Measurements from ENCODE around the gene ISG20.

ISG20 gene

DNA sequence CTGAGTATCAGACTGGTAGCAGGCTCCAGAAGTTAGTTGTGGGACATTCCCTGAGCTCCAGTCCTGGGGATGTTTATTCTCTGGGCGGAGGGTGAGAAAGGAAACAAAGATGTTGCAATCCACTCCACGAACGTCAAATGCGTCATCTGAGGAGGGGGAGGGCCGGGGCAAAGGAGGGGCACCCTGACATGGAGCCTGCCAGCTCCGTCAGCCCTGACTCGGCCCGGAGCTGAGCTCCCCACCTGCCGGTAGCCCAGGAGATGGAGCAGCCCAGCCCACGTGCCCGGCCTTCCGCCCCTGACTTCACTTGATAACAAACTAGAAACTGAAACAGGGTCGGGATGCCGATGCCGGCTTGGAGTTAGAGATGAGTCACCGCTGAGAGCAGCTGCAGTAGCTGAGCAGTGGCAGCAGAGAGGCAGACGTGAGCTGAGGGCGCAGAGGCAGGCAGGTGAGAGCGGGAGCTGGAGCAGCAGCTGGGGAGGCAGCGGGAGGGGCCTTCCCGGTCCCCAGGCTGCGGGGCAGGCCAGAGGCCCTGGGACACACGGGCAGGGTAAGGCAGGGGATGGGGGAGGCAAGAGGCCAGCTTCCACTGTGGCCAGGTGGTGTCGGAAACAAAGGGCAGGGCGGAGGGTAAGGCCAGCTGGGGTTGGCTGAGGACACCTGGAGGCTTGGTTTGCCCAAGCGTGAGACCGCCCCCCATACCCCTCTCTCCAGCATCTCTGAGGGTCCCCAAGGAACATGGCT, at the start of gene ISG20:
TSS of gene ISG20 (plus strand) at position 391 of the 747 bp plus-strand sequence. CDS start at position 742, 351 bp downstream.
- H3K4me3 ChIP-seq (ENCODE audit: low read length): peak within 1 kb of the TSS; percentile 63; the same call in 1 of the 2 replicates
- no peak for TF ChIP-seq ZNF274 (IDR thresholded peaks at IDR 0.05; ENCODE audit: low read depth, low read length)

GRCh38 chr15:88590759-88591158, 48.1 kb upstream of the ISG20 start:
- TF ChIP-seq ZNF274 (IDR thresholded peaks at IDR 0.05; ENCODE audit: low read depth, low read length): no peak
- H3K4me3 ChIP-seq (ENCODE audit: low read length): no peak overlapping the region

GRCh38 chr15:88591384-88591783, 47.4 kb upstream of the ISG20 start:
- H3K4me3 ChIP-seq (ENCODE audit: low read length): no peak overlapping the region
- TF ChIP-seq ZNF274 (IDR thresholded peaks at IDR 0.05; ENCODE audit: low read depth, low read length): no peak

DNA sequence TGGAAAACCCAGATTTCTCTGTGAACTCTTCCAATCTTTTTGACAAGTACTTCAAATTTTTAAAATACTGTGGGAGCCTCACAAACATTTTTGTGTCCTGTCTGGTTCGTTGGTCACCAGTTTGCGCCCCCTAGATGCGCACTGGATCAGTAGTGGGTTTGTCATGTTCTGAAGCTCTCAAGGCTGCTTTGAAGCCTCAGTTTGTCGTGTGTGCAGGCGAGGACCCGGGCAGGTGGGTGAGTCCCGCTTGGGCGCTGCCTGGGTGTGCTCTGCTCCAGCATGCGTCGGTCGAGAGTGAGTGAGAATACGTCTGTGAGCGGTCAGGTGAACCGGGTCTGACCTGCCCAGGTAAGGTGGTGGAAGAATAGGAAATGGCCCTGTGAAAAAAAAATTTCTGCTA, 34.9 kb upstream of the ISG20 start:
- no peak overlapping the region for H3K4me3 ChIP-seq (ENCODE audit: low read length)
- TF ChIP-seq ZNF274 (IDR thresholded peaks at IDR 0.05; ENCODE audit: low read depth, low read length): no peak

GRCh38 chr15:88604381-88605188, 34.2 kb upstream of the ISG20 start:
- no peak overlapping the region for H3K4me3 ChIP-seq (ENCODE audit: low read length)
- TF ChIP-seq ZNF274 (IDR thresholded peaks at IDR 0.05; ENCODE audit: low read depth, low read length): no peak

GRCh38 chr15:88605189-88606069, 33.4 kb upstream of the ISG20 start:
- H3K4me3 ChIP-seq (ENCODE audit: low read length): no peak overlapping the region
- no peak for TF ChIP-seq ZNF274 (IDR thresholded peaks at IDR 0.05; ENCODE audit: low read depth, low read length)

- no peak for TF ChIP-seq ZNF274 (IDR thresholded peaks at IDR 0.05; ENCODE audit: low read depth, low read length)
- no peak overlapping the region for H3K4me3 ChIP-seq (ENCODE audit: low read length)
Measured at GRCh38 chr15:88606070-88606794, 32.6 kb upstream of the ISG20 start.

DNA sequence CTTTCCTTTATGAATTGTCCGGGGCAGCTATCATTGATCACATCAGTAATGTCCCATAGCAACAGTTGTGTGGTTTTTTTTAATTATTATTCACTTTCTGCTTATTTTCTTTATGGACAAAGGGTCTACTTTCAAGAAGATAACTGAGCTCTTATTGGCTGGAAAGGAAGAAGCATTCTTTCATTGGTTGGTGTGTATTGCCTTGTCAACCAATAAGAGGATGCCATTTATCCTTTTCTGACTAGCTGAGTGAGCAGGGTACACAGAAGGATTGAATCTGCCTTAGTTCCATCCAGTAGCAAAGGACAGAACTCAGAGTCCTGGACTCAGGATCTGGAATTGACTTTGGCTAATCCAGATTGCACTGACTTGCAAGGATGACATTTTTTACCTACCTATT, 30.9 kb upstream of the ISG20 start:
- TF ChIP-seq ZNF274 (IDR thresholded peaks at IDR 0.05; ENCODE audit: low read depth, low read length): no peak
- no peak overlapping the region for H3K4me3 ChIP-seq (ENCODE audit: low read length)

GRCh38 chr15:88608607-88609181, 30.1 kb upstream of the ISG20 start:
- no peak for TF ChIP-seq ZNF274 (IDR thresholded peaks at IDR 0.05; ENCODE audit: low read depth, low read length)

GRCh38 chr15:88609344-88610090, 29.3 kb upstream of the ISG20 start:
- H3K4me3 ChIP-seq (ENCODE audit: low read length): no peak overlapping the region
- no peak for TF ChIP-seq ZNF274 (IDR thresholded peaks at IDR 0.05; ENCODE audit: low read depth, low read length)

More at GRCh38 chr15:88608607-88609181, 30.1 kb upstream of the ISG20 start:
- H3K4me3 ChIP-seq (ENCODE audit: low read length): no peak overlapping the region

GRCh38 chr15:88610701-88611231, 28.1 kb upstream of the ISG20 start:
- no peak for TF ChIP-seq ZNF274 (IDR thresholded peaks at IDR 0.05; ENCODE audit: low read depth, low read length)
- H3K4me3 ChIP-seq (ENCODE audit: low read length): no peak overlapping the region

DNA sequence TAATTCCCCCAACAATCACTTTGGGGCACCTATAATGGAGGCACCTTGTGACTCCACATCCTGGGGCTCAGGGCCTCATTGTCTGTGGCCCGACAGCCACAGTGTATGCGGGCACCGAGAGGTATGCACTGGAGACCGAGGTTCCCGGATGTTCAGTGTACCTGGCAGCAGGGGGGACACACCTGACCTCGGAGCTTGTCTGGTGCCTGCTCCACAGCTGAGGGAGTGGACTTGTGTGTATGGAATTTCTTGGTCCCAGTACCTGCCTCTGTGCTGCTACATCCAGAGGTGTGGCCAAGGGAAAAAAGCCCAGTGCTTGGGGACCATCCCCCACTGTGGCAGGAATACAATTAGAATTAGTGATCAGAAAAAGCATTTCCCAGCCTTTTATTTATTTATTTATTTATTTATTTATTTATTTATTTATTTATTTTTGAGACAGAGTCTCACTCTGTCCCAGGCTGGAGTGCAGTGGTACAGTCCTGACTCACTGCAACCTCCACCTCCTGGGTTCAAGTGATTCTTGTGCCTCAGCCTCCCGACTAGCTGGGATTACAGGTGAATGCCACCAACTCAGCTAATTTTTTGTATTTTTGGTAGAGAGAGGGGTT, 26.5 kb upstream of the ISG20 start:
- no peak overlapping the region for H3K4me3 ChIP-seq (ENCODE audit: low read length)
- no peak for TF ChIP-seq ZNF274 (IDR thresholded peaks at IDR 0.05; ENCODE audit: low read depth, low read length)

Data from GM08714 (cell line).